HFF-Myc (cell line): ENCODE data around the gene MAPKAPK5.

Source experiments
- DNase-seq: peaks from one replicate; pipeline ENCODE4 v3.0.0-alpha.2; 2011; ENCODE audit warnings: low read depth; ENCODE audit errors: extremely low read depth
- H3K4me3 ChIP-seq: replicated peaks from 2 replicates; pipeline ENCODE4 v1.5.1; 2011; ENCODE audit warnings: low read depth, mild to moderate bottlenecking, control low read depth, low read length
- TF ChIP-seq, protein P1 (sequence below): IDR thresholded peaks from 2 replicates; pipeline ENCODE4 v1.5.1; 2012; ENCODE audit warnings: mild to moderate bottlenecking, low read depth, low read length, control low read depth; ENCODE audit errors: missing control alignments

MAPKAPK5 gene, protein sequence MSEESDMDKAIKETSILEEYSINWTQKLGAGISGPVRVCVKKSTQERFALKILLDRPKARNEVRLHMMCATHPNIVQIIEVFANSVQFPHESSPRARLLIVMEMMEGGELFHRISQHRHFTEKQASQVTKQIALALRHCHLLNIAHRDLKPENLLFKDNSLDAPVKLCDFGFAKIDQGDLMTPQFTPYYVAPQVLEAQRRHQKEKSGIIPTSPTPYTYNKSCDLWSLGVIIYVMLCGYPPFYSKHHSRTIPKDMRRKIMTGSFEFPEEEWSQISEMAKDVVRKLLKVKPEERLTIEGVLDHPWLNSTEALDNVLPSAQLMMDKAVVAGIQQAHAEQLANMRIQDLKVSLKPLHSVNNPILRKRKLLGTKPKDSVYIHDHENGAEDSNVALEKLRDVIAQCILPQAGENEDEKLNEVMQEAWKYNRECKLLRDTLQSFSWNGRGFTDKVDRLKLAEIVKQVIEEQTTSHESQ

DNA sequence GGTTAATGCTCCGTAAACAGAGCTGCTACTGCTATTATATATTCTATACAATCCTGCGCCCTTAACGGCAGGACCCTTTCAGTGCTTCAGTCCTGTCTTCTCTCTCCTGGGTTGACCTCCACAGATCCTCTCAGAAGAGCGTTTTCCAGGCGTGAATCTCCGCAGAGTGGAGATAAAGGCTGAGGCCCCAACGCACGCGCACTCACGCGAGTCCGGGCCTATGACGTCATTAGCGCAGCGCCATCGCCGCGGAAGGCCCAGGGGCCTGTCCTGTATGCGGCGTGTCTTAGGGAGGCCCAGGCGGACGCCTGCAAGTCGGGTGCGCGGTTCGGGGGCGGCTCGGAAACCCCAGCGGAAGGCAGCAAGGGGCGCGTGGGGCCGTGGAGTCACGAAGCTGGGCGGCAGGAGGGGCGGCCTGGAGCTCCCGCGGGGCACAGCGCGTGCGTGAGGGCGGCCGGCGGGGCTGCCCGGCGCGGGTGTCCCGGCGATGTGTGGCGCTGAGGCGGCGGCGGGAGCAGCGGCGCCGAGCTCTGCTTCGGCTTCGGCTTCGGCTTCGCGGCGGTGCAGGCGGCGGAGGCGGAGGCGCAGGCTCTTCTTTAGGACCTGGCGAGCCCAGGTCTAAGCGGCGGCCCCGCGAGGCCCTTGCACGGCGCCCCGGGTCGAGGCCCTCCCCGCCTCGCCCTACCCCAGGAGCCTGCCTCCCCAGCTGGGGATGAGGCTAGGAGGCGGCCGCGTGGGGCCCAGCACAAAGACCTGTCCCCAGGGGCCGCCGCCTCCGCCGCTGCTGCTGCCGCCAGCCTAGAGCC is at the start of gene MAPKAPK5:
Gene MAPKAPK5, plus strand, starts transcription at position 479 of the 806 bp plus-strand sequence. CDS start 506 bp downstream, outside the sequence.
- peak within 1 kb of the TSS; percentile 100 for H3K4me3 ChIP-seq
- TF ChIP-seq, protein P1, sequence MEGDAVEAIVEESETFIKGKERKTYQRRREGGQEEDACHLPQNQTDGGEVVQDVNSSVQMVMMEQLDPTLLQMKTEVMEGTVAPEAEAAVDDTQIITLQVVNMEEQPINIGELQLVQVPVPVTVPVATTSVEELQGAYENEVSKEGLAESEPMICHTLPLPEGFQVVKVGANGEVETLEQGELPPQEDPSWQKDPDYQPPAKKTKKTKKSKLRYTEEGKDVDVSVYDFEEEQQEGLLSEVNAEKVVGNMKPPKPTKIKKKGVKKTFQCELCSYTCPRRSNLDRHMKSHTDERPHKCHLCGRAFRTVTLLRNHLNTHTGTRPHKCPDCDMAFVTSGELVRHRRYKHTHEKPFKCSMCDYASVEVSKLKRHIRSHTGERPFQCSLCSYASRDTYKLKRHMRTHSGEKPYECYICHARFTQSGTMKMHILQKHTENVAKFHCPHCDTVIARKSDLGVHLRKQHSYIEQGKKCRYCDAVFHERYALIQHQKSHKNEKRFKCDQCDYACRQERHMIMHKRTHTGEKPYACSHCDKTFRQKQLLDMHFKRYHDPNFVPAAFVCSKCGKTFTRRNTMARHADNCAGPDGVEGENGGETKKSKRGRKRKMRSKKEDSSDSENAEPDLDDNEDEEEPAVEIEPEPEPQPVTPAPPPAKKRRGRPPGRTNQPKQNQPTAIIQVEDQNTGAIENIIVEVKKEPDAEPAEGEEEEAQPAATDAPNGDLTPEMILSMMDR: no peak
- DNase-seq: peak; percentile 82

DNA sequence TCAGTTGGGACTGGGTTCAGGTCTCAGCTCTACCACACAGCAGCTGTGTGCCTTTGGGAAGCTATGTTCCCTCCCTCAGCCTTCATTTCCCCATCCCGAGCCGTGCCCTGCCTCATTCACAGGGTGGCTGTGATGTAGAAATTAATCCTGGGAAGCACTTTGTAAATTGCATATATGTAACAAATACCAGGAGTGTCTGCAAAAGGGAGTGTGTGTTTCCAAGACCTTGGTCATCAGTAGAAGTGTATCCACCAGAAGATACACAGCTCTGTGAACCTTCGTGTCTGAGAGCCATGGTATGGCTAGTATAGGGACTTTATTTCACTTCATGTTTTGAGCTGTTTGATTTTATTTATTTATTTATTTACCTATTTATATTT is 49.2 kb upstream of the MAPKAPK5 start:
- TF ChIP-seq, protein P1: no peak
- DNase-seq: no peak
- no peak overlapping the region for H3K4me3 ChIP-seq

DNA sequence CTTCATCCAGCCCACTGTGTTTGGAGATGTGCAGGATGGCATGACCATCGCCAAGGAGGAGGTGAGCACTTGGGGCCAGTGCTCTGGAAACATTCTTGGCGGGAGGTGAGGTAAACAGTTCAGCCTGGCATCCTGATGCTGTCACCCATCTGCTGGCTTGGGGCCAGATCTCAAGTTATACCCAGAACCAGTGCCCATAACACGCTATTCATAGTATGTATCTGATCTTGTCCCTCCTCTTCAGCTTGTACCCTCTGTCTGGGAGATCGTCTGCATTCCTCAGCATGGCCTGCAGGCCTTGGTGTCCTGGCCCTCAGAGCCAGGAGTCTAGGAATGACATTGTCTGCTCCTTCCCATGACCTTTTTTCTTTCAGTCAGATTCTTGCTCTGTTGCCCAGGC is 43.8 kb upstream of the MAPKAPK5 start:
- TF ChIP-seq, protein P1: no peak
- no peak for DNase-seq
- no peak overlapping the region for H3K4me3 ChIP-seq

DNA sequence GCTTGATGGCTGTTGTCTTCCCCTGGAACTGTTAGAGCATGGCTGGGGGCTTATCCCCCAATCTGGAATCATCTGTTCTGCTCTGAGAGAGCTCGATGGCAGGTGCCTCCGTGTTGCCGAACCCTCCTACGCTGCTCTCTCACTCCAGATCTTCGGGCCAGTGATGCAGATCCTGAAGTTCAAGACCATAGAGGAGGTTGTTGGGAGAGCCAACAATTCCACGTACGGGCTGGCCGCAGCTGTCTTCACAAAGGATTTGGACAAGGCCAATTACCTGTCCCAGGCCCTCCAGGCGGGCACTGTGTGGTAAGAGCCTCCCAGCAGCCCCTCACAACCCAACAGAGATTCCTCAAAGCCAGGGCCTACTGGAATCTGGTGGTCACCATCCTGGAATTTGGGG is 42.3 kb upstream of the MAPKAPK5 start:
- no peak overlapping the region for H3K4me3 ChIP-seq
- TF ChIP-seq, protein P1: no peak
- DNase-seq: no peak

DNA sequence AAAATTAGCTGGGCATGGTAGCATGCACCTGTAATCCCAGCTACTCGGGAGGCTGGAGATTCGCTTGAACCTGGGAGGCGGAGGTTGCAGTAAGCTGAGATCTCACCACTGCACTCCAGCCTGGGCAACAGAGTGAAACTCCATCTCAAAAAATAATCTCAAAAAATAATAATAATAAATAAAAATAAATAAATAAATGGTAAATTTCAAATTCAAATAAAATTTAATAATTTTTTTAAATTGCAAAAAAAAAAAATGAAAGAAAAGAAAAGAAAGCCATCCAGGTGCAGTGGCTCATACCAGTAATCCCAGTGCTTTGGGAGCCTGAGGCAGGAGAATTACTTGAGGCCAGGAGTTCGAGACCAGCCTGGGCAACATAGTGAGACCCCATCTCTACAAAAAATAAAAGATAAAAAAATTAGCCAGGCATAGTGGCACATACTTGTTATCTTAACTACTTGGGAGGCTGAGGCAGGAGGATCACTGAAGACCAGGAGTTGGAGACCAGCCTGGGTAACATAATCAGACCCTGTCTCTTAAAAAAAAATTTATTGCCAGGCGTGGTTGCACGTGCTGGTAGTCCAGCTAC is 38.9 kb upstream of the MAPKAPK5 start:
- TF ChIP-seq, protein P1: no peak
- H3K4me3 ChIP-seq: no peak overlapping the region
- no peak for DNase-seq

DNA sequence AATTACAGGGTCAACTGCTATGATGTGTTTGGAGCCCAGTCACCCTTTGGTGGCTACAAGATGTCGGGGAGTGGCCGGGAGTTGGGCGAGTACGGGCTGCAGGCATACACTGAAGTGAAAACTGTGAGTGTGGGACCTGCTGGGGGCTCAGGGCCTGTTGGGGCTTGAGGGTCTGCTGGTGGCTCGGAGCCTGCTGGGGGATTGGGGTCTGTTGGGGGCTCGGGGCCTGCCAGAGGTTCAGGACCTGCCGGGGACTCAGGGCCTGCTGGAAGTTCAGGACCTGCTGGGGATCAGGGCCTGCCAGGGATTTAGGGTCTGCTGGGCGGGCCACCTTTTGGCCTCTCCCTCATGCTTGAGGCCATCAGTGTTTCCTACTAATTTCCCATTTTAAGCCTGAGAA is 38.2 kb upstream of the MAPKAPK5 start:
- no peak overlapping the region for H3K4me3 ChIP-seq
- no peak for DNase-seq
- TF ChIP-seq, protein P1: no peak
